T-helper 2 cell (primary cell): Measurements from ENCODE around the gene TRRAP.

ENCODE experiments used
- DNase-seq, 5 experiments: peaks; one replicate each; pipeline versions ENCODE4 v3.0.0 to v3.0.0-alpha.2; 2012 to 2022

The TRRAP gene

GRCh38 chr7:98993024-98993897 lies 114.9 kb downstream of the TRRAP start:
- no peak for DNase-seq

GRCh38 chr7:98994046-98994944 lies 116.0 kb downstream of the TRRAP start:
- DNase-seq, result no peak

GRCh38 chr7:98995111-98995510 lies 116.8 kb downstream of the TRRAP start:
- no peak for DNase-seq

- no peak for DNase-seq
These were observed 117.3 kb downstream of the TRRAP start for GRCh38 chr7:98995523-98996149.

- peak in 1 of 5 experiments; percentile 38 for DNase-seq
These were observed 117.8 kb downstream of the TRRAP start for GRCh38 chr7:98996150-98996552.

GRCh38 chr7:98997846-98998245 lies 119.5 kb downstream of the TRRAP start:
- DNase-seq, result no peak

- DNase-seq, result no peak
These were observed 120.7 kb downstream of the TRRAP start for GRCh38 chr7:98998821-98999725.

- no peak for DNase-seq
These were observed 122.0 kb downstream of the TRRAP start for GRCh38 chr7:99000196-99000903.

GRCh38 chr7:99000904-99001465 lies 122.7 kb downstream of the TRRAP start:
- no peak for DNase-seq

- no peak for DNase-seq
These were observed 123.3 kb downstream of the TRRAP start for GRCh38 chr7:99001482-99002147.

- no peak for DNase-seq
These were observed 124.0 kb downstream of the TRRAP start for GRCh38 chr7:99002148-99002826.

- DNase-seq, result no peak
These were observed 124.5 kb downstream of the TRRAP start for GRCh38 chr7:99002827-99003212.

- DNase-seq, result no peak
These were observed 125.1 kb downstream of the TRRAP start for GRCh38 chr7:99003419-99003818.

- no peak for DNase-seq
These were observed 125.9 kb downstream of the TRRAP start for GRCh38 chr7:99004216-99004615.

GRCh38 chr7:99004781-99005500 lies 126.6 kb downstream of the TRRAP start:
- DNase-seq, result no peak

- DNase-seq, result no peak
These were observed 127.4 kb downstream of the TRRAP start for GRCh38 chr7:99005776-99006175.

GRCh38 chr7:99006739-99007424 lies 128.6 kb downstream of the TRRAP start:
- no peak for DNase-seq

- DNase-seq, result no peak
These were observed 129.9 kb downstream of the TRRAP start for GRCh38 chr7:99008181-99008631.
